K562 (cell line): ENCODE results near the gene MYRIP. TPM values are rescaled to one million over a fixed set of nuclear protein-coding genes. Genes with fewer than 3 reads are reported as not detected.

Source experiments
- ATAC-seq: fragments of 200-7000 bp; cut with Tn5 transposase; 3 replicates; pipeline ENCODE4 v1.9.1; 2020; ENCODE audit warnings: moderate library complexity
- BruUV-seq: library from RNA; stranded (reverse); fragments of 400-500 nt; replicated peaks from 2 replicates; lab custom pipeline; 2021; lab: Mats Ljungman, UMichigan
- CTCF ChIA-PET: fragments of 300-600 bp; formaldehyde crosslinking; extraction: SDS; loops from one replicate; lab custom pipeline; 2021; ENCODE audit warnings: low intra/inter-chr PET ratio; lab: Yijun Ruan, JAX
- POLR2A ChIA-PET: fragments of 300-600, 350-650 bp; sonication (Branson Sonifier 250); formaldehyde crosslinking; extraction: SDS; loops from one replicate; lab custom pipeline; 2021; ENCODE audit warnings: antibody characterized with exemption, inconsistent platforms; lab: Yijun Ruan, JAX
- DNase-seq, 4 experiments: peaks; one replicate each; pipeline versions ENCODE4 v3.0.0 to v3.0.0-alpha.2; 2011 to 2018; ENCODE audit warnings: low spot score in 3 of 4, mixed read lengths in 3 of 4; ENCODE audit errors: extremely low read depth in 1 of 4
- FAIRE-seq: peaks from 2 replicates; lab custom pipeline; 2011; peaks lifted over from hg19 to GRCh38; lab: Jason Lieb, UNC
- H2AFZ ChIP-seq: 2 replicates; pipeline ENCODE4 v1.6.0; 2011; ENCODE audit warnings: low read depth, low read length, control low read depth, inconsistent platforms
- H3K27ac ChIP-seq: fragments of 200-600 bp; 3 replicates; pipeline ENCODE4 v1.8.0; 2011; ENCODE audit warnings: low read depth, mild to moderate bottlenecking, control low read depth, inconsistent platforms, low read length, moderate library complexity, mixed read lengths; ENCODE audit errors: extremely low read depth
- H3K27me3 ChIP-seq, 2 experiments: fragments of 300-600 bp in 1 of 2; 2 replicates in 1 of 2; 3 replicates in 1 of 2; pipeline versions ENCODE4 v1.6.0 to v1.8.0; 2011; ENCODE audit warnings: inconsistent platforms in 2 of 2, low read length in 2 of 2, mild to moderate bottlenecking in 1 of 2, mixed read lengths in 1 of 2, moderate library complexity in 1 of 2; ENCODE audit not compliant: control insufficient read depth in 2 of 2, insufficient read depth in 2 of 2
- H3K36me3 ChIP-seq: fragments of 300-600 bp; 3 replicates; pipeline ENCODE4 v1.8.0; 2011; ENCODE audit warnings: mild to moderate bottlenecking, low read length, inconsistent platforms; ENCODE audit not compliant: control insufficient read depth, insufficient read depth
- H3K4me1 ChIP-seq, 2 experiments: fragments of 200-600 bp in 1 of 2; replicated peaks in 1 of 2; 2 replicates in 1 of 2; 3 replicates in 1 of 2; pipeline versions ENCODE4 v1.5.1 to v1.8.0; 2011; ENCODE audit warnings: inconsistent platforms in 2 of 2, low read length in 2 of 2, mild to moderate bottlenecking in 1 of 2, mixed read lengths in 1 of 2, moderate library complexity in 1 of 2; ENCODE audit not compliant: control insufficient read depth in 2 of 2, insufficient read depth in 2 of 2
- H3K4me2 ChIP-seq: 2 replicates; pipeline ENCODE4 v1.6.1; 2011; ENCODE audit warnings: low read length, control low read depth, inconsistent platforms, mixed read lengths; ENCODE audit not compliant: insufficient read depth
- H3K4me3 ChIP-seq: fragments of 200-600 bp; sonication (generic), shearing (Covaris generic); 2 replicates; pipeline ENCODE4 v1.5.1; 2016; ENCODE audit warnings: control low read depth, inconsistent platforms
- H3K79me2 ChIP-seq: fragments of 200-600 bp; 3 replicates; pipeline ENCODE4 v1.8.0; 2011; ENCODE audit warnings: low read length, inconsistent platforms; ENCODE audit not compliant: control insufficient read depth, insufficient read depth
- H3K9ac ChIP-seq, 2 experiments: 2 replicates each; pipeline versions ENCODE4 v1.6.0 to v1.6.1; 2011; ENCODE audit warnings: low read depth in 2 of 2, low read length in 2 of 2, control low read depth in 1 of 2, inconsistent platforms in 1 of 2, mild to moderate bottlenecking in 1 of 2, mixed read lengths in 1 of 2; ENCODE audit not compliant: insufficient read depth in 1 of 2
- H3K9me1 ChIP-seq: one replicate; pipeline ENCODE4 v1.6.0; 2011; ENCODE audit warnings: inconsistent platforms, mild to moderate bottlenecking, low read length, moderate library complexity; ENCODE audit not compliant: control insufficient read depth, insufficient read depth
- H3K9me3 ChIP-seq: replicated peaks from 2 replicates; pipeline ENCODE4 v1.5.1; 2011; ENCODE audit warnings: low read depth, low read length, inconsistent platforms; ENCODE audit not compliant: control insufficient read depth, insufficient read depth
- H4K20me1 ChIP-seq: replicated peaks from 2 replicates; pipeline ENCODE4 v1.6.1; 2011; ENCODE audit warnings: low read length, inconsistent platforms, mixed read lengths; ENCODE audit not compliant: control insufficient read depth, insufficient read depth
- CBFA2T2 ChIP-seq: fragments of 450-650 bp; conservative IDR thresholded peaks from 2 replicates; pipeline ENCODE4 v1.6.1; 2017; ENCODE audit warnings: mild to moderate bottlenecking
- DACH1 ChIP-seq: fragments of 450-650 bp; IDR thresholded peaks from 2 replicates; pipeline ENCODE4 v1.6.1; 2018; ENCODE audit not compliant: partially characterized antibody
- ELF1 ChIP-seq: fragments of 200-800 bp; sonication (Bioruptor generic); IDR thresholded peaks from 2 replicates; pipeline ENCODE4 v1.6.1; 2016; ENCODE audit warnings: missing genetic modification characterization, missing compliant biosample characterization
- ESRRA ChIP-seq: fragments of 450-650 bp; IDR thresholded peaks from 2 replicates; pipeline ENCODE4 v1.6.1; 2014; ENCODE audit warnings: low read depth, mild to moderate bottlenecking, moderate library complexity, borderline replicate concordance
- HOXB6 ChIP-seq: fragments of 250-450 bp; sonication (Bioruptor Pico); IDR thresholded peaks from 2 replicates; pipeline ENCODE4 v1.5.1; 2022; ENCODE audit warnings: mild to moderate bottlenecking, borderline replicate concordance
- JUN ChIP-seq, 2 experiments: sonication (generic) in 1 of 2; formaldehyde crosslinking in 1 of 2; IDR thresholded peaks; 2 replicates each; pipeline versions ENCODE4 v1.6.1 to v1.8.0; 2012 to 2022; ENCODE audit warnings: borderline replicate concordance in 2 of 2, mild to moderate bottlenecking in 2 of 2, improper control_type of control experiment in 1 of 2, low read depth in 1 of 2, low read length in 1 of 2, missing genetic modification reagents in 1 of 2
- KLF13 ChIP-seq: fragments of 450-650 bp; IDR thresholded peaks from 2 replicates; pipeline ENCODE4 v1.6.1; 2016; ENCODE audit warnings: missing genetic modification characterization, low read depth, mild to moderate bottlenecking, missing compliant biosample characterization, moderate library complexity, borderline replicate concordance
- MAFG ChIP-seq: fragments of 450-650 bp; conservative IDR thresholded peaks from 2 replicates; pipeline ENCODE4 v1.6.1; 2016; ENCODE audit warnings: missing genetic modification characterization, missing compliant biosample characterization
- NFIC ChIP-seq: fragments of 450-650 bp; IDR thresholded peaks from 2 replicates; pipeline ENCODE4 v1.6.1; 2017; ENCODE audit warnings: mild to moderate bottlenecking, inconsistent platforms
- NONO ChIP-seq, 2 experiments: fragments of 200-400 bp in 1 of 2; fragments of 450-650 bp in 1 of 2; formaldehyde crosslinking in 1 of 2; IDR thresholded peaks; 2 replicates each; pipeline ENCODE4 v1.6.1; 2017; ENCODE audit warnings: low read depth in 2 of 2, mild to moderate bottlenecking in 2 of 2, moderate library complexity in 2 of 2, low read length in 1 of 2
- PHB ChIP-seq: fragments of 250-450 bp; sonication (Bioruptor Pico); IDR thresholded peaks from 2 replicates; pipeline ENCODE4 v1.5.0; 2021
- POLR2B ChIP-seq: fragments of 450-650 bp; IDR thresholded peaks from 2 replicates; pipeline ENCODE4 v1.6.1; 2018; ENCODE audit warnings: low read depth; ENCODE audit not compliant: partially characterized antibody
- RBM17 ChIP-seq: fragments of 200-400 bp; formaldehyde crosslinking; IDR thresholded peaks from 2 replicates; pipeline ENCODE4 v1.6.1; 2017; ENCODE audit warnings: low read depth, mild to moderate bottlenecking, low read length, borderline replicate concordance
- SAFB ChIP-seq: fragments of 200-400 bp; formaldehyde crosslinking; IDR thresholded peaks from 2 replicates; pipeline ENCODE4 v1.6.1; 2017; ENCODE audit warnings: low read depth, low read length, borderline replicate concordance
- SMC3 ChIP-seq: conservative IDR thresholded peaks from 2 replicates; pipeline ENCODE4 v1.6.1; 2011; ENCODE audit warnings: low read depth, low read length, improper control_type of control experiment; ENCODE audit not compliant: insufficient read depth
- STAG1 ChIP-seq: sonication (generic); formaldehyde crosslinking; IDR thresholded peaks from 2 replicates; pipeline ENCODE4 v1.5.0; 2020; ENCODE audit warnings: missing genetic modification reagents, borderline replicate concordance
- ZNF146 ChIP-seq: IDR thresholded peaks from one replicate; pipeline ENCODE4 v1.6.1; 2018; ENCODE audit warnings: missing compliant biosample characterization; ENCODE audit not compliant: unreplicated experiment
- ZZZ3 ChIP-seq: fragments of 450-650 bp; IDR thresholded peaks from 2 replicates; pipeline ENCODE4 v1.6.1; 2016; ENCODE audit warnings: antibody characterized with exemption, mild to moderate bottlenecking, moderate library complexity
- in situ Hi-C: fragments of 300-500 bp; cut with MboI; formaldehyde crosslinking; loops from 4 replicates; pipeline ENCODE4 v1.15.0; 2018; ENCODE audit warnings: inconsistent platforms, mixed read lengths
- intact Hi-C: fragments of 100-400 bp; cut with micrococcal nuclease; formaldehyde crosslinking; loops from 2 replicates; pipeline ENCODE4 v1.14.2; 2022
- polyA plus RNA-seq, 8 experiments: library from polyadenylated mRNA; depleted of rRNA in 4 of 8; stranded (reverse) in 5 of 8; unstranded in 3 of 8; fragments of >200 nt; fragmentation: Nextera tagmentation in 2 of 8; fragmentation: Illumina TruSeq in 1 of 8; extraction: Ambion mirVana in 2 of 8; extraction: Trizol in 1 of 8; gene quantifications; 2 replicates each; pipeline versions ENCODE4 v1.2.1 to v1.2.3, GENCODE V29; 2011 to 2014; ENCODE audit warnings: inconsistent platforms in 1 of 8, missing spikeins in 1 of 8
- total RNA-seq, 7 experiments: library from RNA; depleted of rRNA in 6 of 7; stranded (reverse); fragments of >200 nt in 6 of 7; fragmentation: Illumina TruSeq in 2 of 7; extraction: Trizol in 2 of 7; gene quantifications; 2 replicates each; pipeline versions ENCODE4 v1.2.1 to v1.2.3, GENCODE V29; 2011 to 2021; ENCODE audit warnings: low replicate concordance in 1 of 7
- TF ChIP-seq, protein P1 (sequence below), 2 experiments: IDR thresholded peaks in 1 of 2; conservative IDR thresholded peaks in 1 of 2; 2 replicates each; pipeline ENCODE4 v1.6.1; 2016; ENCODE audit warnings: low read depth in 2 of 2, mild to moderate bottlenecking in 1 of 2, missing compliant biosample characterization in 1 of 2, missing genetic modification characterization in 1 of 2, moderate library complexity in 1 of 2

Gene MYRIP
- total and polyA plus RNA-seq, 9 of the 15 experiments (the other 6 are each of a cell fraction or from before 2014, with no cell fraction given), result 0.03 to 0.12 TPM; not detected in 7

GRCh38 chr3:40103829-40104228 is 294.4 kb downstream of the MYRIP start:
- no TSS peak for BruUV-seq
- POLR2A ChIA-PET, result interaction anchor here (0.6 kb wide), 1 partner anchor 130 kb away, joined by 3 read pairs; no protein-coding TSS in a partner anchor
- no peak overlapping the region for H3K4me3 ChIP-seq
- H3K79me2 ChIP-seq, result no peaks in the 10 kb centered on the region
- no peak overlapping the region for H2AFZ ChIP-seq
- DNase-seq, result no peak
- TF ChIP-seq MAFG (tag) (no peak), CBFA2T2 (no peak), ELF1 (no peak), SMC3 (no peak), ZNF146 (CRISPR knock-in tag) (no peak), KLF13 (tag) (no peak), STAG1 (CRISPR knock-in tag) (no peak), SAFB (no peak), HOXB6 (CRISPR knock-in tag) (no peak), RBM17 (no peak), ESRRA (no peak), POLR2B (no peak), ZZZ3 (no peak), PHB (CRISPR knock-in tag) (no peak), JUN (IDR thresholded peaks at IDR 0.05; ENCODE audit: borderline replicate concordance, low read depth, low read length) (no peak), JUN (CRISPR knock-in tag; IDR thresholded peaks at IDR 0.05; ENCODE audit: borderline replicate concordance) (no peak), DACH1 (no peak), NFIC (no peak), NONO (IDR thresholded peaks at IDR 0.05; ENCODE audit: low read depth in 2 of 2, low read length in 1 of 2) (no peak)
- TF ChIP-seq, protein P1, sequence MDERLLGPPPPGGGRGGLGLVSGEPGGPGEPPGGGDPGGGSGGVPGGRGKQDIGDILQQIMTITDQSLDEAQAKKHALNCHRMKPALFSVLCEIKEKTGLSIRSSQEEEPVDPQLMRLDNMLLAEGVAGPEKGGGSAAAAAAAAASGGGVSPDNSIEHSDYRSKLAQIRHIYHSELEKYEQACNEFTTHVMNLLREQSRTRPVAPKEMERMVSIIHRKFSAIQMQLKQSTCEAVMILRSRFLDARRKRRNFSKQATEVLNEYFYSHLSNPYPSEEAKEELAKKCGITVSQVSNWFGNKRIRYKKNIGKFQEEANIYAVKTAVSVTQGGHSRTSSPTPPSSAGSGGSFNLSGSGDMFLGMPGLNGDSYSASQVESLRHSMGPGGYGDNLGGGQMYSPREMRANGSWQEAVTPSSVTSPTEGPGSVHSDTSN (CRISPR knock-in tag; IDR thresholded peaks at IDR 0.05; ENCODE audit: low read depth), result no peak
- TF ChIP-seq, protein P1 (tag; conservative IDR thresholded peaks at IDR 0.05; ENCODE audit: low read depth), result no peak
- TF ChIP-seq, all 486 proteins: peak for 0
- FAIRE-seq (no peak), ATAC-seq (no peak)
- CTCF ChIA-PET, result no interaction called here
- Histone ChIP-seq H3K36me3 (no peaks in the 10 kb centered on the region), H3K4me1 (no peaks in the 10 kb centered on the region), H4K20me1 (no peaks in the 10 kb centered on the region), H3K9ac (no peak overlapping the region), H3K27me3 (no peaks in the 10 kb centered on the region; a peak in 1 of 5 replicates), H3K9me3 (no peaks in the 10 kb centered on the region), H3K9me1 (no peaks in the 10 kb centered on the region), H3K27ac (no peak overlapping the region), H3K4me2 (no peak overlapping the region)
- in situ Hi-C loops, result no loop called here
- intact Hi-C loops, result no loop called here
